Neuronal stem cell (in vitro differentiated cells): ENCODE data around the gene IQGAP3.
"Not testable (repeated sequence)": the region's sequence is repeated elsewhere in the genome, so short reads cannot be mapped to it uniquely, and the experiment has no call there.

Experiments
- DNase-seq: peaks from one replicate; pipeline ENCODE4 v3.0.0-alpha.2; 2013; ENCODE audit warnings: low spot score
- H2AFZ ChIP-seq: one replicate; pipeline ENCODE4 v1.6.1; 2013; ENCODE audit warnings: mild to moderate bottlenecking, low read length, inconsistent platforms
- H2AK5ac ChIP-seq: 2 replicates; pipeline ENCODE4 v1.6.1; 2013; ENCODE audit warnings: low read depth, mild to moderate bottlenecking, inconsistent platforms, low read length, moderate library complexity, mixed read lengths
- H2BK120ac ChIP-seq: 2 replicates; pipeline ENCODE4 v1.6.1; 2013; ENCODE audit warnings: low read depth, mild to moderate bottlenecking, inconsistent platforms, low read length, moderate library complexity, mixed read lengths
- H2BK12ac ChIP-seq: one replicate; pipeline ENCODE4 v1.6.1; 2013; ENCODE audit warnings: low read length, inconsistent platforms
- H2BK15ac ChIP-seq: 2 replicates; pipeline ENCODE4 v1.6.1; 2013; ENCODE audit warnings: mild to moderate bottlenecking, low read length, inconsistent platforms, mixed read lengths
- H2BK5ac ChIP-seq: one replicate; pipeline ENCODE4 v1.6.1; 2013; ENCODE audit warnings: inconsistent platforms, mild to moderate bottlenecking, low read length, moderate library complexity
- H3K14ac ChIP-seq: one replicate; pipeline ENCODE4 v1.6.1; 2013; ENCODE audit warnings: low read length, inconsistent platforms
- H3K18ac ChIP-seq: 2 replicates; pipeline ENCODE4 v1.6.1; 2013; ENCODE audit warnings: low read length, inconsistent platforms
- H3K23ac ChIP-seq: 2 replicates; pipeline ENCODE4 v1.6.1; 2013; ENCODE audit warnings: low read depth, mild to moderate bottlenecking, mixed read lengths, low read length, inconsistent platforms; ENCODE audit not compliant: poor library complexity
- H3K27ac ChIP-seq: replicated peaks from 3 replicates; pipeline ENCODE4 v1.5.1; 2013; ENCODE audit warnings: low read length, inconsistent platforms
- H3K27me3 ChIP-seq, 3 experiments: 2 replicates each; pipeline ENCODE4 v1.6.1; 2013; ENCODE audit warnings: low read length in 3 of 3, mild to moderate bottlenecking in 2 of 3, inconsistent platforms in 1 of 3, low read depth in 1 of 3, mixed read lengths in 1 of 3, moderate library complexity in 1 of 3; ENCODE audit not compliant: control insufficient read depth in 3 of 3, insufficient read depth in 3 of 3
- H3K36me3 ChIP-seq, 2 donors: replicated peaks in 1 of 2; 2 replicates each; pipeline ENCODE4 v1.6.1; 2013; ENCODE audit warnings: low read length in 2 of 2; ENCODE audit not compliant: control insufficient read depth in 2 of 2, insufficient read depth in 2 of 2
- H3K4ac ChIP-seq: 2 replicates; pipeline ENCODE4 v1.6.1; 2013; ENCODE audit warnings: inconsistent platforms, mild to moderate bottlenecking, low read length, moderate library complexity
- H3K4me1 ChIP-seq, 2 donors: 1 replicate in 1 of 2; 2 replicates in 1 of 2; pipeline ENCODE4 v1.6.1; 2013; ENCODE audit warnings: low read length in 2 of 2, low read depth in 1 of 2; ENCODE audit not compliant: control insufficient read depth in 2 of 2, insufficient read depth in 1 of 2
- H3K4me2 ChIP-seq: one replicate; pipeline ENCODE4 v1.6.1; 2013; ENCODE audit warnings: mild to moderate bottlenecking, low read length, inconsistent platforms; ENCODE audit not compliant: insufficient read depth, poor library complexity, severe bottlenecking
- H3K4me3 ChIP-seq, 2 donors: 2 replicates each; pipeline ENCODE4 v1.5.1; 2013; ENCODE audit warnings: low read length in 2 of 2, mild to moderate bottlenecking in 2 of 2, inconsistent platforms in 1 of 2, moderate library complexity in 1 of 2
- H3K79me1 ChIP-seq: one replicate; pipeline ENCODE4 v1.6.1; 2013; ENCODE audit warnings: low read depth, mild to moderate bottlenecking, inconsistent platforms, low read length, moderate library complexity
- H3K9ac ChIP-seq: one replicate; pipeline ENCODE4 v1.6.1; 2013; ENCODE audit warnings: mild to moderate bottlenecking, low read depth, low read length, inconsistent platforms; ENCODE audit not compliant: poor library complexity
- H3K9me3 ChIP-seq, 2 donors: replicated peaks in 1 of 2; 2 replicates each; pipeline versions ENCODE3 to v1.6.1; 2013; ENCODE audit warnings: low read length in 2 of 2, mild to moderate bottlenecking in 2 of 2, inconsistent platforms in 1 of 2, low read depth in 1 of 2, mixed read lengths in 1 of 2, moderate library complexity in 1 of 2; ENCODE audit not compliant: control insufficient read depth in 2 of 2, insufficient read depth in 1 of 2
- H4K8ac ChIP-seq: one replicate; pipeline ENCODE4 v1.6.1; 2013; ENCODE audit warnings: low read depth, mild to moderate bottlenecking, inconsistent platforms, low read length, moderate library complexity
- H4K91ac ChIP-seq: one replicate; pipeline ENCODE4 v1.6.1; 2013; ENCODE audit warnings: low read length, low read depth, mild to moderate bottlenecking, inconsistent platforms; ENCODE audit not compliant: poor library complexity
- WGBS, 2 donors: extraction: QIAGEN DNeasy Blood & Tissue Kit; methylation state at CpG; one replicate each; pipeline ENCODE4 v1.1.7; 2013; ENCODE audit warnings: missing lambda C conversion rate in 2 of 2, mixed read lengths in 1 of 2; ENCODE audit not compliant: insufficient read length in 2 of 2, insufficient replicate concordance in 1 of 2; ENCODE audit errors: extremely low coverage in 2 of 2; 5-methylcytosine and 5-hydroxymethylcytosine counted together

IQGAP3 gene

DNA sequence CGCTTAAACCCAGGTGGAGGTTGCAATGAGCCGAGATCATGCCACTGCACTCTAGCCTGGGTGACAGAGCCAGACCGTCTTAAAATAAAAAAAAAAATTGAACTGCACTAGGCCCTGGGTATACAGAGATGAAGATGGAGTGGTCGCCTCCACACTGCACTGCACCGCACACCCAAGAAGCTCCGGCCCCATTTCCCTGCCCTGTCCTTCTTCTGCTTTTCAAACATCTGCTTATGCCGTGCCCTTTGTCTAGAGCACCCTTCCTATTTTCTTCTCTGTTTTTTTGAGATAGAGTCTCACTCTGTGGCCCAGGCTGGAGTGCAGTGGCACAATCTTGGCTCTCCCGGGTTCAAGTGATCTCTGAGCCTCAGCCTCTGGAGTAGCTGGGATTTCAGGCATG, 17.4 kb downstream of the IQGAP3 start:
- H3K14ac ChIP-seq = no peak overlapping the region
- no peak overlapping the region for H2BK120ac ChIP-seq
- no peaks in the 10 kb centered on the region for H3K4me1 ChIP-seq
- H4K91ac ChIP-seq = no peak overlapping the region
- H3K4ac ChIP-seq = no peak overlapping the region
- H3K9ac ChIP-seq = no peak overlapping the region
- no peak overlapping the region for H2BK15ac ChIP-seq
- no peak overlapping the region for H3K4me2 ChIP-seq
- no peak overlapping the region for H2AK5ac ChIP-seq
- H2AFZ ChIP-seq = no peak overlapping the region
- no peak overlapping the region for H2BK12ac ChIP-seq
- H3K27me3 ChIP-seq = no peaks in the 10 kb centered on the region
- DNase-seq = no peak
- H2BK5ac ChIP-seq = no peak overlapping the region
- peaks cover 2% of the 10 kb centered on the region for H3K79me1 ChIP-seq
- no peak overlapping the region for H3K23ac ChIP-seq
- no peak overlapping the region for H3K4me3 ChIP-seq
- no peak overlapping the region for H4K8ac ChIP-seq
- H3K18ac ChIP-seq = no peak overlapping the region
- no peak overlapping the region for H3K27ac ChIP-seq
- H3K36me3 ChIP-seq = peaks cover 43 to 77% of the 10 kb centered on the region in 2 donors
- H3K9me3 ChIP-seq = peaks cover 0 to 2% of the 10 kb centered on the region in 2 donors
- WGBS, 2 donors = no CpG with 5 or more reads among the region's 8 CpGs

DNA sequence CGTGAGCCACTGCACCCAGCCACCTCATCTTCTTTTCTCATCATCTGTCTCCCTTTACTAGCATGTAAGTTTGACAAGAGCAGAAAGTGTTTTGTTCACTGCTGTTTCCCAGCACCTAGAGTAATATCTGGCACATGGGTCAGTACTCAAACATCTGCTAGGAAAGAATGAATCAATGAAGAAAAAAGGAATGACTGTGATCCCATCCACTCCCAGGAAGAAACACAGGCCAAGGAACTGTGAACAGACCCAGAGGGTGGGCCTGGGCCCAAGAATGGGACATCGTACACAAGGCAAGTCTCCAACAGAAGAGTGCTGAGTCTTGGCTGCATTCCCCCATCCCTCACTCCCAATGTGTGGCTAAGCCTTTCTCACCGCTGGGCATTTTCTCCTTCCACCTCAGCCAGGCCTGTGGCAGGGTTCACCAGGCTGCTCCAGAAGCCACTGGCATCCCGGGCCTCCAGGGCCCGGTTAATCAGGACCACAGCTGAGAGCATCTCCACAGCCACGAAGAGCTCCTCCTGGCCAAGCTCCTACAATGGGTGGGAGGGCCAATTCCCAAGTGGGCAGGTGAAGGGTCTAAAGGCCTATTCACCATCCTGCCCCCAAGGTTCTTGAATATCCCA, 18.4 kb downstream of the IQGAP3 start:
- WGBS, 2 donors = no CpG with 5 or more reads among the region's 6 CpGs
- Histone ChIP-seq H3K4me2 (no peak overlapping the region), H3K9me3 (peaks cover 0 to 2% of the 10 kb centered on the region in 2 donors), H4K8ac (no peak overlapping the region), H3K23ac (no peak overlapping the region), H3K4me3 (no peak overlapping the region), H3K18ac (no peak overlapping the region), H2AFZ (no peak overlapping the region), H2BK5ac (no peak overlapping the region), H3K27ac (no peak overlapping the region), H3K4me1 (no peaks in the 10 kb centered on the region), H3K14ac (no peak overlapping the region), H2BK120ac (no peak overlapping the region), H3K9ac (no peak overlapping the region), H3K79me1 (peaks cover 2% of the 10 kb centered on the region), H2BK12ac (no peak overlapping the region), H3K4ac (no peak overlapping the region), H3K36me3 (peaks cover 40 to 76% of the 10 kb centered on the region in 2 donors), H2BK15ac (no peak overlapping the region), H2AK5ac (no peak overlapping the region), H4K91ac (no peak overlapping the region), H3K27me3 (no peaks in the 10 kb centered on the region)
- no peak for DNase-seq

DNA sequence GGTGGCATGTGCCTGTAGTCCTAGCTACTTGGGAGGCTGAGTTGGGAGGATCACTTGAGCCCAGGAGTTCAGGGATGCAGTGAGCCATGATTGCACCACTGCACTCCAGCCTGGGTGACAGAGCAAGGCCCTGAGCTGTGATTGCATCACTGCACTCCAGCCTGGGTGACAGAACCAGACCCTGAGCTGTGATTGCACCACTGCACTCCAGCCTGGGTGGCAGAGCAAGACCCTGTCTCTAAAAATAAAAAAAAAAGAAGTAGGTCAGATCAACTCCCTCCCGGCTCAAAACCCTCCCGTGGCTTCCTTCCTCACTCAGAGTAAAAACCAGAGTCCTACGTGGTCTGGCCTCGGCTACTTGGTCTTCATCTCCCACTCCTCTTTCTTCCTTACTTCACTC, 19.4 kb downstream of the IQGAP3 start:
- WGBS, 2 donors = no CpG with 5 or more reads among the region's 4 CpGs
- H3K4me1 ChIP-seq, H2BK5ac ChIP-seq, H3K4ac ChIP-seq, H3K27me3 ChIP-seq, H3K9me3 ChIP-seq, H3K14ac ChIP-seq, H3K27ac ChIP-seq, H3K23ac ChIP-seq, H2BK15ac ChIP-seq, H4K8ac ChIP-seq, H2AFZ ChIP-seq, H2BK120ac ChIP-seq, H3K9ac ChIP-seq, H2BK12ac ChIP-seq, H2AK5ac ChIP-seq, H3K4me2 ChIP-seq, H3K4me3 ChIP-seq, H4K91ac ChIP-seq, DNase-seq, H3K18ac ChIP-seq, H3K79me1 ChIP-seq: not testable (repeated sequence)
- peaks cover 48 to 85% of the 10 kb centered on the region in 2 donors for H3K36me3 ChIP-seq

DNA sequence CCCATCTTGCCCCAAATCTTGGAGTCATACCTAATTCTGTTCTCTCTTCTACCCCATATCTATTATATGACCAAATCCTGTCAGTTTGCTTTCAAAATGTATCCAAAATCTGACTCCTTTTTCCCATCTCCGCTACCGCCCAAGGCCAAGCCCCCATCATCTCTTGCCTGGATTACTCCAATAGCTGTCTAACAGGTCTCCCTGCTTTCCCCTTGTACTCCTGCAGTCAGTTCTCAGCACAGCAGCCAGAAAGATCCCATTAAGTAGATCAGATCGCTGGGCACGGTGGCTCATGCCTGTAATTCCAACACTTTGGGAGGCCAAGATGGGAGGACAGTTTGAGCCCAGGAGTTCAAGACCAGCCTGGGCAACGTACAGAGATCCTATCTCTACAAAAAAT, 19.8 kb downstream of the IQGAP3 start:
- Histone ChIP-seq H3K14ac (no peak overlapping the region), H3K27ac (no peak overlapping the region), H2BK12ac (no peak overlapping the region), H3K9ac (no peak overlapping the region), H2AFZ (no peak overlapping the region), H2BK5ac (no peak overlapping the region), H2BK15ac (no peak overlapping the region), H3K18ac (no peak overlapping the region), H3K27me3 (no peaks in the 10 kb centered on the region), H2BK120ac (no peak overlapping the region), H2AK5ac (no peak overlapping the region), H3K4me2 (no peak overlapping the region), H3K4me3 (no peak overlapping the region), H4K8ac (no peak overlapping the region), H3K9me3 (peaks cover 0 to 2% of the 10 kb centered on the region in 2 donors), H3K4me1 (no peaks in the 10 kb centered on the region), H3K36me3 (peaks cover 51 to 89% of the 10 kb centered on the region in 2 donors), H4K91ac (no peak overlapping the region), H3K79me1 (peaks cover 2% of the 10 kb centered on the region), H3K4ac (no peak overlapping the region), H3K23ac (no peak overlapping the region)
- DNase-seq = no peak
- no CpG with 5 or more reads among the region's 5 CpGs for WGBS, 2 donors
